ENCODE data around the gene COBLL1. TPM values are rescaled to one million over a fixed set of nuclear protein-coding genes. Genes with fewer than 3 reads are reported as not detected.

The COBLL1 gene
- total RNA-seq, 4 donors from 2014 or later, result 41.4 to 66.0 (median 61.9) TPM

GRCh38 chr2:164797627-164798026 lies 44.0 kb downstream of the COBLL1 start:
- Histone ChIP-seq H3K36me3 (no peaks in the 10 kb centered on the region), H3K4me1 (peaks cover 27 to 62% (median 50%) of the 10 kb centered on the region in 4 donors), H3K27me3 (no peaks in the 10 kb centered on the region), H3K27ac (replicated peaks in 1 of 4) (no peak overlapping the region), H3K4me3 (no peak overlapping the region), H3K9me3 (no peaks in the 10 kb centered on the region)
- no peak for TF ChIP-seq CTCF (IDR thresholded peaks at IDR 0.05)
- TF ChIP-seq EP300 (IDR thresholded peaks at IDR 0.05), result no peak
- no peak for TF ChIP-seq POLR2A (IDR thresholded peaks at IDR 0.05; ENCODE audit: low read depth)
- no peak for TF ChIP-seq POLR2AphosphoS5 (IDR thresholded peaks at IDR 0.05)
- 71% methylated on average over 1 of the region's 1 CpG for WGBS
- intact Hi-C loops (cut with DNase I), result no loop called here
- DNase-seq (ENCODE audit: extremely low spot score), result no peak

- 100% methylated on average over 2 of the region's 2 CpGs for WGBS
- Histone ChIP-seq H3K36me3 (no peaks in the 10 kb centered on the region), H3K9me3 (no peaks in the 10 kb centered on the region), H3K4me1 (peaks cover 27 to 62% (median 50%) of the 10 kb centered on the region in 4 donors), H3K27ac (replicated peaks in 1 of 4) (no peak overlapping the region), H3K27me3 (no peaks in the 10 kb centered on the region), H3K4me3 (no peak overlapping the region)
- no peak for TF ChIP-seq POLR2A (IDR thresholded peaks at IDR 0.05; ENCODE audit: low read depth)
- TF ChIP-seq POLR2AphosphoS5 (IDR thresholded peaks at IDR 0.05), result no peak
- no peak for TF ChIP-seq EP300 (IDR thresholded peaks at IDR 0.05)
- no peak for TF ChIP-seq CTCF (IDR thresholded peaks at IDR 0.05)
- DNase-seq (ENCODE audit: extremely low spot score), result no peak
- intact Hi-C loops (cut with DNase I), result no loop called here
Observed at GRCh38 chr2:164796999-164797398, 44.6 kb downstream of the COBLL1 start.

GRCh38 chr2:164794432-164795231 lies 47.0 kb downstream of the COBLL1 start:
- peak overlapping the region in 1 of 4 donors; percentile 13 for H3K4me3 ChIP-seq
- no peak for DNase-seq (ENCODE audit: extremely low spot score)
- no peaks in the 10 kb centered on the region for H3K36me3 ChIP-seq
- no peak for TF ChIP-seq POLR2AphosphoS5 (IDR thresholded peaks at IDR 0.05)
- TF ChIP-seq CTCF (IDR thresholded peaks at IDR 0.05), result no peak
- no peak for TF ChIP-seq EP300 (IDR thresholded peaks at IDR 0.05)
- TF ChIP-seq POLR2A (IDR thresholded peaks at IDR 0.05; ENCODE audit: low read depth), result no peak
- peak overlapping the region; percentile 2 to 52 (median 39) for H3K27ac ChIP-seq (replicated peaks in 1 of 4)
- H3K27me3 ChIP-seq, result no peaks in the 10 kb centered on the region
- peaks cover 27 to 60% (median 51%) of the 10 kb centered on the region in 4 donors for H3K4me1 ChIP-seq
- no peaks in the 10 kb centered on the region for H3K9me3 ChIP-seq
- intact Hi-C loops (cut with DNase I), result no loop called here
- 54% methylated on average over 4 of the region's 4 CpGs for WGBS

- no peak overlapping the region for H3K4me3 ChIP-seq
- no peak for DNase-seq (ENCODE audit: extremely low spot score)
- intact Hi-C loops (cut with DNase I), result no loop called here
- no peaks in the 10 kb centered on the region for H3K36me3 ChIP-seq
- no peaks in the 10 kb centered on the region for H3K27me3 ChIP-seq
- H3K27ac ChIP-seq (replicated peaks in 1 of 4), result peak overlapping the region; percentile 2 to 52 (median 39)
- TF ChIP-seq EP300 (IDR thresholded peaks at IDR 0.05) (no peak), CTCF (IDR thresholded peaks at IDR 0.05) (no peak), POLR2AphosphoS5 (IDR thresholded peaks at IDR 0.05) (no peak), POLR2A (IDR thresholded peaks at IDR 0.05; ENCODE audit: low read depth) (no peak)
- peaks cover 27 to 59% (median 49%) of the 10 kb centered on the region in 4 donors for H3K4me1 ChIP-seq
- H3K9me3 ChIP-seq, result no peaks in the 10 kb centered on the region
Observed at GRCh38 chr2:164794016-164794415, 47.6 kb downstream of the COBLL1 start.
